Activated naive CD4-positive, alpha-beta T cell treated with anti-CD3 and anti-CD28 coated beads, Interleukin-2, amount 50 U/mL, for 24 hours (primary cell): ENCODE measurements around the gene NTN5.
"Not testable (repeated sequence)": the region's sequence is repeated elsewhere in the genome, so short reads cannot be mapped to it uniquely, and the experiment has no call there.

Experiments
- H3K27ac Mint-ChIP-seq: one replicate; pipeline ENCODE4 v1.8.0; 2021; ENCODE audit warnings: mild to moderate bottlenecking, mixed read lengths
- H3K27me3 Mint-ChIP-seq: one replicate; pipeline ENCODE4 v1.8.0; 2021; ENCODE audit warnings: mixed read lengths
- H3K36me3 Mint-ChIP-seq: one replicate; pipeline ENCODE4 v1.8.0; 2021; ENCODE audit warnings: mixed read lengths
- H3K4me1 Mint-ChIP-seq: one replicate; pipeline ENCODE4 v1.8.0; 2021; ENCODE audit warnings: mixed read lengths
- H3K4me3 Mint-ChIP-seq: one replicate; pipeline ENCODE4 v1.8.0; 2021; ENCODE audit warnings: mild to moderate bottlenecking, mixed read lengths
- H3K9me3 Mint-ChIP-seq: one replicate; pipeline ENCODE4 v1.8.0; 2021; ENCODE audit warnings: mixed read lengths

Gene NTN5

GRCh38 chr19:48664476-48664875 lies 8.3 kb downstream of the NTN5 start:
- Mint-ChIP-seq H3K27ac (no peak overlapping the region), H3K36me3 (no peaks in the 10 kb centered on the region), H3K4me3 (no peak overlapping the region), H3K9me3 (no peaks in the 10 kb centered on the region), H3K4me1 (peaks cover 8% of the 10 kb centered on the region), H3K27me3 (no peaks in the 10 kb centered on the region)

- H3K4me1 Mint-ChIP-seq = peaks cover 8% of the 10 kb centered on the region
- no peaks in the 10 kb centered on the region for H3K36me3 Mint-ChIP-seq
- no peak overlapping the region for H3K27ac Mint-ChIP-seq
- H3K4me3 Mint-ChIP-seq = no peak overlapping the region
- H3K27me3 Mint-ChIP-seq = no peaks in the 10 kb centered on the region
- no peaks in the 10 kb centered on the region for H3K9me3 Mint-ChIP-seq
Measured at GRCh38 chr19:48663667-48664066, 9.2 kb downstream of the NTN5 start.

- Mint-ChIP-seq H3K36me3 (no peaks in the 10 kb centered on the region), H3K27ac (no peak overlapping the region), H3K4me3 (no peak overlapping the region), H3K4me1 (peaks cover 8% of the 10 kb centered on the region), H3K9me3 (no peaks in the 10 kb centered on the region), H3K27me3 (no peaks in the 10 kb centered on the region)
Measured at GRCh38 chr19:48661711-48662090, 11.1 kb downstream of the NTN5 start.

GRCh38 chr19:48660852-48661710 lies 11.7 kb downstream of the NTN5 start:
- H3K27ac Mint-ChIP-seq = peak overlapping the region; percentile 94
- H3K9me3 Mint-ChIP-seq = no peaks in the 10 kb centered on the region
- H3K4me1 Mint-ChIP-seq = peaks cover 8% of the 10 kb centered on the region
- H3K4me3 Mint-ChIP-seq = peak overlapping the region; percentile 80
- H3K27me3 Mint-ChIP-seq = no peaks in the 10 kb centered on the region
- H3K36me3 Mint-ChIP-seq = no peaks in the 10 kb centered on the region

GRCh38 chr19:48659768-48660167 lies 13.0 kb downstream of the NTN5 start:
- Mint-ChIP-seq H3K4me1 (peaks cover 8% of the 10 kb centered on the region), H3K27ac (no peak overlapping the region), H3K9me3 (no peaks in the 10 kb centered on the region), H3K27me3 (no peaks in the 10 kb centered on the region), H3K36me3 (no peaks in the 10 kb centered on the region), H3K4me3 (no peak overlapping the region)

- Mint-ChIP-seq H3K4me1 (peaks cover 8% of the 10 kb centered on the region), H3K27ac (no peak overlapping the region), H3K4me3 (no peak overlapping the region), H3K36me3 (no peaks in the 10 kb centered on the region), H3K27me3 (no peaks in the 10 kb centered on the region), H3K9me3 (no peaks in the 10 kb centered on the region)
Measured at GRCh38 chr19:48658483-48658882, 14.3 kb downstream of the NTN5 start.

- not testable (repeated sequence) for H3K4me1 Mint-ChIP-seq, H3K27me3 Mint-ChIP-seq, H3K4me3 Mint-ChIP-seq, H3K36me3 Mint-ChIP-seq, H3K27ac Mint-ChIP-seq, H3K9me3 Mint-ChIP-seq
Measured at GRCh38 chr19:48657828-48658227, 15.0 kb downstream of the NTN5 start.

GRCh38 chr19:48656840-48657474 lies 15.9 kb downstream of the NTN5 start:
- no peaks in the 10 kb centered on the region for H3K27me3 Mint-ChIP-seq
- H3K4me1 Mint-ChIP-seq = peaks cover 13% of the 10 kb centered on the region
- no peaks in the 10 kb centered on the region for H3K9me3 Mint-ChIP-seq
- no peak overlapping the region for H3K4me3 Mint-ChIP-seq
- no peaks in the 10 kb centered on the region for H3K36me3 Mint-ChIP-seq
- H3K27ac Mint-ChIP-seq = no peak overlapping the region

- Mint-ChIP-seq H3K4me3 (no peak overlapping the region), H3K36me3 (no peaks in the 10 kb centered on the region), H3K9me3 (no peaks in the 10 kb centered on the region), H3K4me1 (peaks cover 19% of the 10 kb centered on the region), H3K27ac (peak overlapping the region; percentile 10), H3K27me3 (no peaks in the 10 kb centered on the region)
Measured at GRCh38 chr19:48654299-48655059, 18.3 kb downstream of the NTN5 start.

GRCh38 chr19:48651683-48652048 lies 21.2 kb downstream of the NTN5 start:
- Mint-ChIP-seq H3K27me3 (no peaks in the 10 kb centered on the region), H3K4me3 (no peak overlapping the region), H3K27ac (no peak overlapping the region), H3K36me3 (no peaks in the 10 kb centered on the region), H3K4me1 (peaks cover 41% of the 10 kb centered on the region), H3K9me3 (no peaks in the 10 kb centered on the region)

GRCh38 chr19:48650974-48651682 lies 21.7 kb downstream of the NTN5 start:
- Mint-ChIP-seq H3K36me3 (no peaks in the 10 kb centered on the region), H3K4me1 (peaks cover 42% of the 10 kb centered on the region), H3K4me3 (no peak overlapping the region), H3K9me3 (no peaks in the 10 kb centered on the region), H3K27ac (no peak overlapping the region), H3K27me3 (no peaks in the 10 kb centered on the region)

GRCh38 chr19:48648134-48648533 lies 24.7 kb downstream of the NTN5 start:
- peaks cover 57% of the 10 kb centered on the region for H3K4me1 Mint-ChIP-seq
- peak overlapping the region; percentile 37 for H3K4me3 Mint-ChIP-seq

GRCh38 chr19:48646722-48647216 lies 26.0 kb downstream of the NTN5 start:
- peak overlapping the region; percentile 0 for H3K27ac Mint-ChIP-seq
- peaks cover 50% of the 10 kb centered on the region for H3K4me1 Mint-ChIP-seq
- no peaks in the 10 kb centered on the region for H3K36me3 Mint-ChIP-seq
- no peaks in the 10 kb centered on the region for H3K27me3 Mint-ChIP-seq
- H3K9me3 Mint-ChIP-seq = no peaks in the 10 kb centered on the region
- peak overlapping the region; percentile 27 for H3K4me3 Mint-ChIP-seq

More at GRCh38 chr19:48648134-48648533, 24.7 kb downstream of the NTN5 start:
- no peaks in the 10 kb centered on the region for H3K9me3 Mint-ChIP-seq
- no peaks in the 10 kb centered on the region for H3K36me3 Mint-ChIP-seq
- no peaks in the 10 kb centered on the region for H3K27me3 Mint-ChIP-seq
- peak overlapping the region; percentile 53 for H3K27ac Mint-ChIP-seq

GRCh38 chr19:48646001-48646721 lies 26.7 kb downstream of the NTN5 start, which contains the start of gene CA11:
Gene CA11, minus strand, starts transcription at chr19:48646187. Its CDS starts 555 bp downstream, at chr19:48645632.
- Mint-ChIP-seq H3K4me1 (peaks cover 45% of the 10 kb centered on the region), H3K4me3 (peak within 1 kb of the TSS; percentile 83)

GRCh38 chr19:48645620-48646000 lies 27.2 kb downstream of the NTN5 start:
- Mint-ChIP-seq H3K4me3 (peak overlapping the region; percentile 83), H3K27me3 (no peaks in the 10 kb centered on the region), H3K4me1 (peaks cover 41% of the 10 kb centered on the region), H3K27ac (peak overlapping the region; percentile 87), H3K36me3 (no peaks in the 10 kb centered on the region), H3K9me3 (no peaks in the 10 kb centered on the region)

More at GRCh38 chr19:48646001-48646721, 26.7 kb downstream of the NTN5 start, which contains the start of gene CA11:
- Mint-ChIP-seq H3K36me3 (no peaks in the 10 kb centered on the region), H3K27ac (peak within 1 kb of the TSS; percentile 87), H3K9me3 (no peaks in the 10 kb centered on the region), H3K27me3 (no peaks in the 10 kb centered on the region)
